ENCODE measurements around the gene CCDC137. TPM values are rescaled to one million over a fixed set of nuclear protein-coding genes. Genes with fewer than 3 reads are reported as not detected.

CCDC137 gene
- total RNA-seq (32.2 and 32.7 TPM in 2 replicates), polyA plus RNA-seq (12.9 and 18.1 TPM in 2 replicates), polyA minus RNA-seq (2.8 and 5.3 TPM in 2 replicates), Bru-seq, nascent RNA (percentile 68 among the genes with signal in this experiment), BruChase-seq, experiment 1, labeled RNA remaining after a 6-hour chase (percentile 82 among the genes with signal in this experiment), BruChase-seq, experiment 2, labeled RNA remaining after a 2-hour chase (percentile 83 among the genes with signal in this experiment)
- polyA plus RNA-seq (2011; cell fraction: cytosol; rRNA removed) = 15.1 and 17.5 TPM in 2 replicates
- 14.5 and 18.0 TPM in 2 replicates for polyA plus RNA-seq (2011; cell fraction: nucleus; rRNA removed)
- polyA plus RNA-seq (2012) = 19.9 and 25.1 TPM in 2 replicates
- 6.9 TPM for polyA minus RNA-seq (2011; cell fraction: cytosol; rRNA and poly(A)+ RNA removed)
- polyA minus RNA-seq (2011; cell fraction: nucleus; rRNA and poly(A)+ RNA removed) = 2.1 and 6.8 TPM in 2 replicates
- long read RNA-seq, transcript CCDC137-201 (6 exons, 2,468 nt) = major isoform, 81 of 96 reads
- long read RNA-seq, partial matches to known transcripts = 4 of 96 reads
- long read RNA-seq, other reads (novel, unspliced or antisense) = 10 of 96 reads

- peaks cover 4 to 19% of the 10 kb centered on the region in 2 experiments for H3K36me3 ChIP-seq (ENCODE audit: control insufficient read depth in 2 of 2, extremely low read depth in 1 of 2, insufficient read depth in 2 of 2, low read length in 2 of 2)
- DNase-seq (ENCODE audit: low read depth, low spot score) = peak; percentile 95
- intact Hi-C loops (cut with micrococcal nuclease) = loop anchor here (1.0 to 2.0 kb wide), 2 partner anchors 18 to 30 kb away; partner anchors contain the start of genes HGS, NPLOC4 and TSPAN10
- BruUV-seq (replicated peaks) = no TSS peak
- no peaks in the 10 kb centered on the region for H3K9me3 ChIP-seq (replicated peaks; ENCODE audit: control insufficient read depth, insufficient read depth, low read length)
- peak within 1 kb of the TSS; percentile 13 for H2AFZ ChIP-seq (ENCODE audit: low read depth, low read length)
- ChIA-PET POLR2A (interaction anchor here (1.0 kb wide), 1 partner anchor 17 kb away, joined by 3 read pairs; the partner anchor contains the start of genes ARL16 and HGS), CTCF (no interaction called here)
- dilution Hi-C loops (cut with MboI; ENCODE audit: extremely low pct_ligation_motif_present, low sequenced_read_pairs) = no loop called here
- TF ChIP-seq CTCF (IDR thresholded peaks at IDR 0.05; ENCODE audit: extremely low read depth in 1 of 2, insufficient read depth in 1 of 2, low read depth in 1 of 2, low read length in 2 of 2) (no peak), POLR2AphosphoS5 (IDR thresholded peaks at IDR 0.05; ENCODE audit: insufficient read depth, low read depth, low read length) (peak; percentile 97), MYC (IDR thresholded peaks at IDR 0.05; ENCODE audit: low read depth, low read length) (peak; percentile 69), JUN (IDR thresholded peaks at IDR 0.05; ENCODE audit: borderline replicate concordance, insufficient read depth, insufficient read length, low read depth) (no peak), MAX (IDR thresholded peaks at IDR 0.05; ENCODE audit: insufficient read depth, insufficient read length) (no peak), FOS (IDR thresholded peaks at IDR 0.05; ENCODE audit: borderline replicate concordance, insufficient read depth, low read length) (no peak), POLR2A (IDR thresholded peaks at IDR 0.05; ENCODE audit: low read depth, low read length) (peak; percentile 90), EZH2 (IDR thresholded peaks at IDR 0.05; ENCODE audit: borderline replicate concordance, low read depth, low read length, severe bottlenecking) (no peak), GATA2 (IDR thresholded peaks at IDR 0.05; ENCODE audit: insufficient read depth, insufficient read length, low read depth, low read length) (no peak)
- H3K79me2 ChIP-seq (ENCODE audit: control insufficient read depth, insufficient read depth, low read length) = peaks cover 21% of the 10 kb centered on the region
- H3K9ac ChIP-seq (replicated peaks; ENCODE audit: extremely low read depth, insufficient read depth, low read length) = peak within 1 kb of the TSS; percentile 69
- peaks cover 18% of the 10 kb centered on the region for H3K4me1 ChIP-seq (ENCODE audit: control insufficient read depth, extremely low read depth, insufficient read depth, low read length)
- H3K27ac ChIP-seq (ENCODE audit: insufficient read depth, low read depth, low read length) = peak within 1 kb of the TSS; percentile 36
- FAIRE-seq = peak; percentile 97
- no peaks in the 10 kb centered on the region for H3K27me3 ChIP-seq (ENCODE audit: control insufficient read depth in 2 of 2, insufficient read depth in 2 of 2, low read length in 2 of 2)
- H3K9me1 ChIP-seq (replicated peaks; ENCODE audit: control insufficient read depth, extremely low read depth, insufficient read depth, low read length) = no peaks in the 10 kb centered on the region
- H3K4me2 ChIP-seq (ENCODE audit: insufficient read depth, low read length) = peak within 1 kb of the TSS; percentile 72
- H3K4me3 ChIP-seq (replicated peaks in 1 of 3; ENCODE audit: insufficient read depth in 1 of 3, low read depth in 1 of 3, low read length in 3 of 3) = peak within 1 kb of the TSS; percentile 34 to 76 (median 64)
- H4K20me1 ChIP-seq (replicated peaks; ENCODE audit: control insufficient read depth, extremely low read depth, insufficient read depth, low read length) = no peaks in the 10 kb centered on the region
Observed at GRCh38 chr17:81666342-81667191, at the start of gene CCDC137, which contains the start of gene OXLD1. CCDC137 (plus strand) TSS chr17:81666737; CDS start chr17:81666767, 30 bp downstream. OXLD1 (minus strand) TSS chr17:81666605; CDS start chr17:81666577, 28 bp downstream.
